ENCODE results near the gene ALAD.

Gene ALAD

DNA sequence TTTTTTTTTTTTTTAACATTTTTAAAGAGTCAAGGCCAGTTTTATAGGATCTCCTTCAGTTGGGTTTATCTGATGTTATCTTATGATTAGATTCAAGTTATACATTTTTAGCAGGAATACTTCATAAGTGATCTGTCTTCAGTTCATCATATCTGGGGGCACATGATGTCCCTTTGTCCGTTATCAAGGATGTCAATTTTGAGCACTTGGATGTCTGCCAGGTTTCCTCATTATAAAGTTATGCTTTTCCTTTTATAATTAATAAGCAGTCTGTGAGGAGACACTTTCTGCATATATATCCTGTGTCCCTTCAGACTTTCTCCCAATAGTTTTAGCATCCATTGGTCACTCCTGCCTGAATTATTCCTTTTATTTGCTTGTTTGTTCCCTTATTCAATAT is 36.1 kb downstream of the ALAD start:
- TF ChIP-seq, protein P1, sequence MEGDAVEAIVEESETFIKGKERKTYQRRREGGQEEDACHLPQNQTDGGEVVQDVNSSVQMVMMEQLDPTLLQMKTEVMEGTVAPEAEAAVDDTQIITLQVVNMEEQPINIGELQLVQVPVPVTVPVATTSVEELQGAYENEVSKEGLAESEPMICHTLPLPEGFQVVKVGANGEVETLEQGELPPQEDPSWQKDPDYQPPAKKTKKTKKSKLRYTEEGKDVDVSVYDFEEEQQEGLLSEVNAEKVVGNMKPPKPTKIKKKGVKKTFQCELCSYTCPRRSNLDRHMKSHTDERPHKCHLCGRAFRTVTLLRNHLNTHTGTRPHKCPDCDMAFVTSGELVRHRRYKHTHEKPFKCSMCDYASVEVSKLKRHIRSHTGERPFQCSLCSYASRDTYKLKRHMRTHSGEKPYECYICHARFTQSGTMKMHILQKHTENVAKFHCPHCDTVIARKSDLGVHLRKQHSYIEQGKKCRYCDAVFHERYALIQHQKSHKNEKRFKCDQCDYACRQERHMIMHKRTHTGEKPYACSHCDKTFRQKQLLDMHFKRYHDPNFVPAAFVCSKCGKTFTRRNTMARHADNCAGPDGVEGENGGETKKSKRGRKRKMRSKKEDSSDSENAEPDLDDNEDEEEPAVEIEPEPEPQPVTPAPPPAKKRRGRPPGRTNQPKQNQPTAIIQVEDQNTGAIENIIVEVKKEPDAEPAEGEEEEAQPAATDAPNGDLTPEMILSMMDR (IDR thresholded peaks at IDR 0.05; ENCODE audit: control insufficient read depth, insufficient read depth, low read depth, low read length, missing control alignments) = no peak
- DNase-seq (ENCODE audit: low read depth) = no peak
- H3K4me3 ChIP-seq (ENCODE audit: control insufficient read depth, low read depth, low read length) = no peak overlapping the region

DNA sequence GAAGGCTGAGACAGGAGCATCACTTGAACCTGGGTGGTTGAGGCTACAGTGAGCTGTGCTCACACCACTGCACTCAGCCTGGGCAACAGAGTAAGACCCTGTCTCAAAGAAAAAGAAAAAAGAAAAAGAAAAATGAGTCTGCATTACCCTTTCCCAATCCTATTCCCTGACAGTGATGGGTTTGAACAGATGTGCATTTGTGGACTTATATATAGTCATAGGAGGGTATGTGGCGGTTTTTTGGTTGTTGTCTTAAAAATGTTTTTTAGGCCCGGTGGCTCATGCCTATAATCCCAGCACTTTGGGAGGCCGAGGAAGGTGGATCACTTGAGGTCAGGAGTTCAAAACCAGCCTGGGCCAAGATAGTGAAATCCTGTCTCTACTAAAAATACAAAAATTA is 37.7 kb downstream of the ALAD start:
- DNase-seq (ENCODE audit: low read depth) = no peak
- TF ChIP-seq, protein P1 (IDR thresholded peaks at IDR 0.05; ENCODE audit: control insufficient read depth, insufficient read depth, low read depth, low read length, missing control alignments) = no peak
- no peak overlapping the region for H3K4me3 ChIP-seq (ENCODE audit: control insufficient read depth, low read depth, low read length)

DNA sequence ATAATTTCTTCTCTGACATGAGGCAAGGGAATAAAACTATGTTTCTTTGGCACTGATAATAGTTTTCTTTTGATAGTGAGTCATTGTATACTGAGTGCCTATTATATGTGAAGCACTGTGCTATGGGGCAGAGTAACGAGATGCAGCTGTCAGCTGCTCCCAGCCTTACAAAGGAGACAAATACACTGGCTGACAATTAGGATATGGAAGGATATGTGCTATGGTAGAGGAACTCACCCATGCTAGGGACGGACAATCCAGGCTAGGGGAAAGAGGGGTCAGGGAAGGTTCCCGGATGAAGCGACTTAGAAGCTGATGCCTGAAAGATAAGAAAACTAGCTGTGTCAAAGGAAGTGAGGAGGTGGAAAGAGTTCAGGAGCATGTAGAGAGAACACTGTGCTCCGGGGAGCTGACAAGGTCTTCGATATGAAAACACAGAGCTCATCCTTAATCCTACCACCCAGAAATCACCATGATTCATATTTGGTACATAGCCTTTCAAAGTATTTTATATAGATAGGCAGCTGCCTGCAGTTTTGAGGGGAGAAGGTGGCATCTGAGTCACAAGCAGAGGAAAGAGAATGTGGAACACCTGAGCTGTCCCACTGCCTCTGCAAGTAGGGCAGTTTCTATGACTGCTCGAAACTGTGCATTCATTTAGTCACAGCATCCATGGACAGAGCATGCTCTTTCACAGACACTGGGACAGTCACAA is 39.6 kb downstream of the ALAD start:
- peak; percentile 21 for DNase-seq (ENCODE audit: low read depth)
- TF ChIP-seq, protein P1 (IDR thresholded peaks at IDR 0.05; ENCODE audit: control insufficient read depth, insufficient read depth, low read depth, low read length, missing control alignments) = no peak
- no peak overlapping the region for H3K4me3 ChIP-seq (ENCODE audit: control insufficient read depth, low read depth, low read length)

DNA sequence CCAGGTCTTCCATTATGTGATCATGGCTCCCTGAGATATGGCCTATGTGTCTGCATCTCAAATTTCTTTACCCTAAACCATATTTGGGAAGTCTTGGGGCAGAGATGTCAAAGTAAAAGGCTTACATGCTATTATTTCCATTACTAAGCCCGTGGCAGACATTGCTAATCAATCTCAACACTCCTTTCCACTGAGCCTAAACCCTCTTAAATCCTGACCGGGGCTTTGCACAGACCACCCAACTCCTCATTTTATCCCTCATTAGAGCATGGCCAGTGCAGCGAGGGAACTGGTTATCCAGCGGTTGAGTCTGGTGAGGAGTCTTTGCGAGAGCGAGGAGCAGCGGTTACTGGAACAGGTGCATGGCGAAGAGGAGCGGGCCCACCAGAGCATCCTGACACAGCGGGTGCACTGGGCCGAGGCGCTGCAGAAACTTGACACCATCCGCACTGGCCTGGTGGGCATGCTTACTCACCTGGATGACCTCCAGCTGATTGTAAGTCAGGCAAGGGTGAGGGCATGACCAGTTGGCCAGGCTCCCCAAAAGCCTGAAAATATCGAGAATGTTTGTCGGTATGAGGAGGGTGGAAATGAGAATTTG is 40.7 kb downstream of the ALAD start:
- no peak for DNase-seq (ENCODE audit: low read depth)
- TF ChIP-seq, protein P1 (IDR thresholded peaks at IDR 0.05; ENCODE audit: control insufficient read depth, insufficient read depth, low read depth, low read length, missing control alignments) = no peak
- H3K4me3 ChIP-seq (ENCODE audit: control insufficient read depth, low read depth, low read length) = no peak overlapping the region

DNA sequence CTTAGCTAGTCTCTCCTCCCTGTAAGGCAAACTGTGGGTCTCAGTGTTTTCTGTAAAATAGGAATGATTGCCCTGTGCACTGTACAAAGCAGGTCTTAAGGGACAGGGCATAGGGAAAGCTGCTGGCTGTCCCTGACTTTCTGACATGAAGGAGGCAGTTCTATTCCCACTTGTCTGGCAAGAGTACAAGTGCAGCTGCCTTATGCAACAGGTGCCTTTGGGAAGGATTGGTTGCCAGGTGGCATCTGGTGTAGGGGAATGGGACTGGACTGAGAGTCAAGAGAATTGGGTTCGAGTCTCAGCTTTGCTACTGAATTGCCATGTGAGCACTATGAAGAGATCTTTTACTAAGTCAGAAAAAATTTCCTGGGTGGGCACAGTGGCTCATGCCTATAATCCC is 41.7 kb downstream of the ALAD start:
- no peak for DNase-seq (ENCODE audit: low read depth)
- TF ChIP-seq, protein P1 (IDR thresholded peaks at IDR 0.05; ENCODE audit: control insufficient read depth, insufficient read depth, low read depth, low read length, missing control alignments) = no peak
- H3K4me3 ChIP-seq (ENCODE audit: control insufficient read depth, low read depth, low read length) = no peak overlapping the region

DNA sequence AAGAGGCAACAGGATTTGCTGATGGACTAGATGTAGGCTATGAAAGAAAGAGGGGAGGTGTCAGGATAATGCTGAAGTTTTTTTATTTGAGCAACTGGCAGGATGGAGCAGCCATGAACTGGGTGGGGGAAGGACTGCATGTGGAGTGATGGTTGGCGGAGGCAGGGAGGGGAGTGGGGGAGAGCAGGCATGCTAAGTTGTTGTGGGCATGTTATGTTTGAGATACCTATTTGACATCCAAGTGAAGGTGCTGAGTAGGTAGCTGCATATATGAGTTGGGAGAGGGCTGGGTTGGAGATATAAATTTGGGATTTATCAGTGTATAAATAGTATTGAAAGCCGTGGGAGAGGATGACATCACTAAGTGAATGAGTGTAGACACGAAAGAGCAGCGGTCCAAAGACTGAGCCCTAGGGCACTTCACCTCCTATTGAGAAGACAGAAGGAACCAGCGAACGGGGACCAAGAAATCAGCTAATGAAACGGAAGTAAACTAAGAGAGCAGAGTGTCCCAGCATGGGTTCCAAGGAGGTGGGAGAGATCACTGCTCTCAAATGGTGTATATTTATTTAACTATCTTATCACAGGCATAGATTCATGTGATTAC is 44.3 kb downstream of the ALAD start:
- TF ChIP-seq, protein P1 (IDR thresholded peaks at IDR 0.05; ENCODE audit: control insufficient read depth, insufficient read depth, low read depth, low read length, missing control alignments) = no peak
- H3K4me3 ChIP-seq (ENCODE audit: control insufficient read depth, low read depth, low read length) = no peak overlapping the region
- no peak for DNase-seq (ENCODE audit: low read depth)

All from AG09309 (cell line).